ENCODE measurements around the gene ZNF791.

GRCh38 chr19:12668346-12668745 is 57.6 kb downstream of the ZNF791 start:
- TF ChIP-seq POLR2A (IDR thresholded peaks at IDR 0.05) (no peak), CTCF (IDR thresholded peaks at IDR 0.05) (no peak)

All from lower leg skin (tissue), 3 donors.